Measurements from ENCODE around the gene VEGFB. TPM values are rescaled to one million over a fixed set of nuclear protein-coding genes. Genes with fewer than 3 reads are reported as not detected.

The VEGFB gene
- total and polyA plus RNA-seq, 2 donors (not counting 3 experiments of a cell fraction or from before 2014, with no cell fraction given): 19.3 to 98.1 TPM

- no peak overlapping the region for H3K9ac ChIP-seq (replicated peaks; ENCODE audit: extremely low read depth, insufficient read depth, low read length)
- BruUV-seq (replicated peaks): no TSS peak
- intact Hi-C loops (cut with micrococcal nuclease): loop anchor here (5.0 kb wide), 1 partner anchor 44 kb away; the partner anchor contains the start of gene STIP1
These were observed 2.8 kb upstream of the VEGFB start for GRCh38 chr11:64231546-64231945.

More at GRCh38 chr11:64231546-64231945, 2.8 kb upstream of the VEGFB start:
- TF ChIP-seq JUN (IDR thresholded peaks at IDR 0.05; ENCODE audit: borderline replicate concordance, insufficient read depth, insufficient read length, low read depth) (no peak), CTCF (IDR thresholded peaks at IDR 0.05; ENCODE audit: extremely low read depth in 1 of 2, insufficient read depth in 1 of 2, low read depth in 1 of 2, low read length in 2 of 2) (no peak), POLR2AphosphoS5 (IDR thresholded peaks at IDR 0.05; ENCODE audit: insufficient read depth, low read depth, low read length) (no peak), FOS (IDR thresholded peaks at IDR 0.05; ENCODE audit: borderline replicate concordance, insufficient read depth, low read length) (no peak), GATA2 (IDR thresholded peaks at IDR 0.05; ENCODE audit: insufficient read depth, insufficient read length, low read depth, low read length) (no peak), POLR2A (IDR thresholded peaks at IDR 0.05; ENCODE audit: low read depth, low read length) (no peak), EZH2 (IDR thresholded peaks at IDR 0.05; ENCODE audit: borderline replicate concordance, low read depth, low read length, severe bottlenecking) (no peak), MYC (IDR thresholded peaks at IDR 0.05; ENCODE audit: low read depth, low read length) (no peak)
- TF ChIP-seq, protein P1, sequence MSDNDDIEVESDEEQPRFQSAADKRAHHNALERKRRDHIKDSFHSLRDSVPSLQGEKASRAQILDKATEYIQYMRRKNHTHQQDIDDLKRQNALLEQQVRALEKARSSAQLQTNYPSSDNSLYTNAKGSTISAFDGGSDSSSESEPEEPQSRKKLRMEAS (IDR thresholded peaks at IDR 0.05; ENCODE audit: insufficient read depth, insufficient read length): no peak
- no peak overlapping the region for H3K27ac ChIP-seq (ENCODE audit: insufficient read depth, low read depth, low read length)
- H3K9me1 ChIP-seq (replicated peaks; ENCODE audit: control insufficient read depth, extremely low read depth, insufficient read depth, low read length): no peaks in the 10 kb centered on the region
- ChIA-PET CTCF (interaction anchor here (0.9 to 2.0 kb wide), 3 partner anchors 24 to 73 kb away, joined by 3 to 4 read pairs (median 4); no protein-coding TSS in a partner anchor), POLR2A (interaction anchor here (0.7 kb wide), 1 partner anchor 46 kb away, joined by 3 read pairs; the partner anchor contains the start of gene STIP1)
- DNase-seq (ENCODE audit: low read depth, low spot score): no peak
- peaks cover 0 to 2% of the 10 kb centered on the region in 2 experiments for H3K36me3 ChIP-seq (ENCODE audit: control insufficient read depth in 2 of 2, extremely low read depth in 1 of 2, insufficient read depth in 2 of 2, low read length in 2 of 2)
- H3K9me3 ChIP-seq (replicated peaks; ENCODE audit: control insufficient read depth, insufficient read depth, low read length): no peaks in the 10 kb centered on the region
- no peak overlapping the region for H2AFZ ChIP-seq (ENCODE audit: low read depth, low read length)
- FAIRE-seq: no peak
- no peaks in the 10 kb centered on the region for H4K20me1 ChIP-seq (replicated peaks; ENCODE audit: control insufficient read depth, extremely low read depth, insufficient read depth, low read length)
- no peak overlapping the region for H3K4me2 ChIP-seq (ENCODE audit: insufficient read depth, low read length)
- peaks cover 15% of the 10 kb centered on the region for H3K4me1 ChIP-seq (ENCODE audit: control insufficient read depth, extremely low read depth, insufficient read depth, low read length)
- no peaks in the 10 kb centered on the region for H3K27me3 ChIP-seq (ENCODE audit: control insufficient read depth in 2 of 2, insufficient read depth in 2 of 2, low read length in 2 of 2)
- H3K79me2 ChIP-seq (ENCODE audit: control insufficient read depth, insufficient read depth, low read length): peaks cover 6% of the 10 kb centered on the region
- dilution Hi-C loops (cut with MboI; ENCODE audit: extremely low pct_ligation_motif_present, low sequenced_read_pairs): no loop called here
- H3K4me3 ChIP-seq (replicated peaks in 1 of 3; ENCODE audit: insufficient read depth in 1 of 3, low read depth in 1 of 3, low read length in 3 of 3): no peak overlapping the region
